ENCODE results near the gene PLEKHA1.

The PLEKHA1 gene

GRCh38 chr10:122420624-122421007, 46.1 kb downstream of the PLEKHA1 start:
- TF ChIP-seq, protein P1, sequence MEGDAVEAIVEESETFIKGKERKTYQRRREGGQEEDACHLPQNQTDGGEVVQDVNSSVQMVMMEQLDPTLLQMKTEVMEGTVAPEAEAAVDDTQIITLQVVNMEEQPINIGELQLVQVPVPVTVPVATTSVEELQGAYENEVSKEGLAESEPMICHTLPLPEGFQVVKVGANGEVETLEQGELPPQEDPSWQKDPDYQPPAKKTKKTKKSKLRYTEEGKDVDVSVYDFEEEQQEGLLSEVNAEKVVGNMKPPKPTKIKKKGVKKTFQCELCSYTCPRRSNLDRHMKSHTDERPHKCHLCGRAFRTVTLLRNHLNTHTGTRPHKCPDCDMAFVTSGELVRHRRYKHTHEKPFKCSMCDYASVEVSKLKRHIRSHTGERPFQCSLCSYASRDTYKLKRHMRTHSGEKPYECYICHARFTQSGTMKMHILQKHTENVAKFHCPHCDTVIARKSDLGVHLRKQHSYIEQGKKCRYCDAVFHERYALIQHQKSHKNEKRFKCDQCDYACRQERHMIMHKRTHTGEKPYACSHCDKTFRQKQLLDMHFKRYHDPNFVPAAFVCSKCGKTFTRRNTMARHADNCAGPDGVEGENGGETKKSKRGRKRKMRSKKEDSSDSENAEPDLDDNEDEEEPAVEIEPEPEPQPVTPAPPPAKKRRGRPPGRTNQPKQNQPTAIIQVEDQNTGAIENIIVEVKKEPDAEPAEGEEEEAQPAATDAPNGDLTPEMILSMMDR (IDR thresholded peaks at IDR 0.05; ENCODE audit: low read depth, low read length, missing control alignments) = no peak
- DNase-seq = no peak
- Histone ChIP-seq H3K27me3 (replicated peaks) (no peaks in the 10 kb centered on the region), H3K36me3 (replicated peaks) (peaks cover 3% of the 10 kb centered on the region), H3K27ac (no peak overlapping the region), H3K4me3 (ENCODE audit: low read depth, low read length) (no peak overlapping the region)
- in situ Hi-C loops (cut with HindIII; ENCODE audit: low pct_ligation_motif_present, low sequenced_read_pairs) = no loop called here

DNA sequence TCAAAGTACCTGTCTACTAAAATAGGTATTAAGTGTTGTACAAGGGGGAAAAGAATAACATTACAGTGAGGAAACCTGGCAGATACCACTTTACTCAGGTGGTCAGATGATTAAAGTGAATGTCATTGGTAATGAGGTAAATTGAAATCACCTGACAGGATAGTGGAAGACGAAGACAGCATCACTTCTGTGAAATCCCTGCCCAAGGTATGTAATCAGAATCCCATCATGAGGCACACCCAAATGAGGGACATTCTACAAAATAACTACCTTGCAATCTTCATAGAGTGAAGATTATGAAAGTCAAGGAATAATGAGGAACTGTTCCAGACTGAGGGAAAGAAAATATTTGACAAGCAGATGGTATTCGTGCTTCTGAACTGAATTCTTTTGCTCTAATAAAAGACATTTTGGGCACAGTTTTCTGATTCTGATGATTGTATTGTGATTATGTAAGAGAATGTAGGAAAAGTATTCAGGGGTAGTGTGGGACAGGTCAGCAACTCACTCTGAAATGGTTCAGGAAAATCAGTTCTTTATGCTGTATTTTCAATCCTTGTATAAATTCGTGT, 46.6 kb downstream of the PLEKHA1 start:
- DNase-seq = no peak
- no peak overlapping the region for H3K27ac ChIP-seq
- H3K36me3 ChIP-seq (replicated peaks) = peaks cover 2% of the 10 kb centered on the region
- TF ChIP-seq, protein P1 (IDR thresholded peaks at IDR 0.05; ENCODE audit: low read depth, low read length, missing control alignments) = no peak
- no peaks in the 10 kb centered on the region for H3K27me3 ChIP-seq (replicated peaks)
- in situ Hi-C loops (cut with HindIII; ENCODE audit: low pct_ligation_motif_present, low sequenced_read_pairs) = no loop called here
- H3K4me3 ChIP-seq (ENCODE audit: low read depth, low read length) = no peak overlapping the region

- Histone ChIP-seq H3K4me3 (ENCODE audit: low read depth, low read length) (no peak overlapping the region), H3K36me3 (replicated peaks) (no peaks in the 10 kb centered on the region), H3K27ac (no peak overlapping the region), H3K27me3 (replicated peaks) (no peaks in the 10 kb centered on the region)
- no peak for DNase-seq
- TF ChIP-seq, protein P1 (IDR thresholded peaks at IDR 0.05; ENCODE audit: low read depth, low read length, missing control alignments) = no peak
- in situ Hi-C loops (cut with HindIII; ENCODE audit: low pct_ligation_motif_present, low sequenced_read_pairs) = no loop called here
Observed at GRCh38 chr10:122421742-122422141, 47.2 kb downstream of the PLEKHA1 start.

GRCh38 chr10:122422266-122422989, 47.9 kb downstream of the PLEKHA1 start:
- in situ Hi-C loops (cut with HindIII; ENCODE audit: low pct_ligation_motif_present, low sequenced_read_pairs) = no loop called here
- H3K4me3 ChIP-seq (ENCODE audit: low read depth, low read length) = no peak overlapping the region
- no peak overlapping the region for H3K27ac ChIP-seq
- H3K36me3 ChIP-seq (replicated peaks) = no peaks in the 10 kb centered on the region
- DNase-seq = no peak
- no peaks in the 10 kb centered on the region for H3K27me3 ChIP-seq (replicated peaks)
- TF ChIP-seq, protein P1 (IDR thresholded peaks at IDR 0.05; ENCODE audit: low read depth, low read length, missing control alignments) = no peak

GRCh38 chr10:122424059-122424458, 49.6 kb downstream of the PLEKHA1 start:
- H3K36me3 ChIP-seq (replicated peaks) = no peaks in the 10 kb centered on the region
- in situ Hi-C loops (cut with HindIII; ENCODE audit: low pct_ligation_motif_present, low sequenced_read_pairs) = no loop called here
- no peaks in the 10 kb centered on the region for H3K27me3 ChIP-seq (replicated peaks)
- TF ChIP-seq, protein P1 (IDR thresholded peaks at IDR 0.05; ENCODE audit: low read depth, low read length, missing control alignments) = no peak
- no peak overlapping the region for H3K27ac ChIP-seq
- no peak overlapping the region for H3K4me3 ChIP-seq (ENCODE audit: low read depth, low read length)
- DNase-seq = no peak

Data from brain microvascular endothelial cell (primary cell).